ENCODE results near the gene COPS8. TPM values are rescaled to one million over a fixed set of nuclear protein-coding genes. Genes with fewer than 3 reads are reported as not detected.
A peak's percentile ranks its signal among the peaks of the same experiment; 100 is the strongest.

Gene COPS8
- total RNA-seq, 2 experiments from 2014 or later = 39.9 to 43.6 TPM

- Mint-ChIP-seq H3K27ac (no peak overlapping the region), H3K27me3 (no peaks in the 10 kb centered on the region), H3K4me3 (no peak overlapping the region), H3K4me1 (peaks cover 23% of the 10 kb centered on the region), H3K36me3 (no peaks in the 10 kb centered on the region), H3K9me3 (ENCODE audit: low read depth) (no peaks in the 10 kb centered on the region)
- DNase-seq (no peak), ATAC-seq (no peak)
- CTCF ChIA-PET = no interaction called here
These were observed 27.8 kb upstream of the COPS8 start for GRCh38 chr2:237057893-237058300.

GRCh38 chr2:237058423-237058822, 27.3 kb upstream of the COPS8 start:
- peaks cover 23% of the 10 kb centered on the region for H3K4me1 Mint-ChIP-seq
- ATAC-seq (no peak), DNase-seq (no peak)
- H3K27me3 Mint-ChIP-seq = no peaks in the 10 kb centered on the region
- no peaks in the 10 kb centered on the region for H3K9me3 Mint-ChIP-seq (ENCODE audit: low read depth)
- H3K4me3 Mint-ChIP-seq = no peak overlapping the region
- H3K36me3 Mint-ChIP-seq = no peaks in the 10 kb centered on the region
- CTCF ChIA-PET = no interaction called here
- no peak overlapping the region for H3K27ac Mint-ChIP-seq

- no peaks in the 10 kb centered on the region for H3K36me3 Mint-ChIP-seq
- no peak for DNase-seq
- H3K9me3 Mint-ChIP-seq (ENCODE audit: low read depth) = no peaks in the 10 kb centered on the region
- H3K4me1 Mint-ChIP-seq = peaks cover 23% of the 10 kb centered on the region
- no peak overlapping the region for H3K4me3 Mint-ChIP-seq
- no peak overlapping the region for H3K27ac Mint-ChIP-seq
- CTCF ChIA-PET = interaction anchor here (1.1 kb wide), 1 partner anchor 61 kb away, joined by 3 read pairs; no protein-coding TSS in a partner anchor
- H3K27me3 Mint-ChIP-seq = no peaks in the 10 kb centered on the region
- peak; percentile 81 for ATAC-seq
These were observed 26.4 kb upstream of the COPS8 start for GRCh38 chr2:237059155-237059875.

- H3K36me3 Mint-ChIP-seq = no peaks in the 10 kb centered on the region
- no peak overlapping the region for H3K27ac Mint-ChIP-seq
- peaks cover 23% of the 10 kb centered on the region for H3K4me1 Mint-ChIP-seq
- CTCF ChIA-PET = interaction anchor here (0.6 to 1.1 kb wide), 3 partner anchors 10 to 491 kb away, joined by 3 read pairs; partner anchors contain the start of gene ACKR3
- H3K9me3 Mint-ChIP-seq (ENCODE audit: low read depth) = no peaks in the 10 kb centered on the region
- H3K27me3 Mint-ChIP-seq = no peaks in the 10 kb centered on the region
- no peak overlapping the region for H3K4me3 Mint-ChIP-seq
- DNase-seq = no peak
- ATAC-seq = no peak
These were observed 25.0 kb upstream of the COPS8 start for GRCh38 chr2:237060534-237061312.

GRCh38 chr2:237061356-237061755, 24.3 kb upstream of the COPS8 start:
- Mint-ChIP-seq H3K27ac (no peak overlapping the region), H3K4me3 (no peak overlapping the region)
- CTCF ChIA-PET = interaction anchor here (0.7 to 1.0 kb wide), 2 partner anchors 13 to 492 kb away, joined by 3 read pairs; partner anchors contain the start of gene ACKR3

GRCh38 chr2:237062585-237062984, 23.1 kb upstream of the COPS8 start:
- H3K4me1 Mint-ChIP-seq = peaks cover 23% of the 10 kb centered on the region
- H3K27me3 Mint-ChIP-seq = no peaks in the 10 kb centered on the region
- no peak for DNase-seq
- no peak overlapping the region for H3K27ac Mint-ChIP-seq
- ATAC-seq = no peak
- CTCF ChIA-PET = interaction anchor here (1.2 kb wide), 1 partner anchor 709 kb away, joined by 3 read pairs; no protein-coding TSS in a partner anchor
- no peak overlapping the region for H3K4me3 Mint-ChIP-seq
- no peaks in the 10 kb centered on the region for H3K9me3 Mint-ChIP-seq (ENCODE audit: low read depth)
- no peaks in the 10 kb centered on the region for H3K36me3 Mint-ChIP-seq

More at GRCh38 chr2:237061356-237061755, 24.3 kb upstream of the COPS8 start:
- ATAC-seq = no peak
- no peak for DNase-seq
- Mint-ChIP-seq H3K36me3 (no peaks in the 10 kb centered on the region), H3K4me1 (peaks cover 23% of the 10 kb centered on the region), H3K27me3 (no peaks in the 10 kb centered on the region), H3K9me3 (ENCODE audit: low read depth) (no peaks in the 10 kb centered on the region)

GRCh38 chr2:237064203-237065070, 21.3 kb upstream of the COPS8 start:
- CTCF ChIA-PET = no interaction called here
- H3K4me3 Mint-ChIP-seq = no peak overlapping the region
- no peak overlapping the region for H3K27ac Mint-ChIP-seq
- H3K9me3 Mint-ChIP-seq (ENCODE audit: low read depth) = no peaks in the 10 kb centered on the region
- peaks cover 6% of the 10 kb centered on the region for H3K4me1 Mint-ChIP-seq
- ATAC-seq (no peak), DNase-seq (no peak)
- no peaks in the 10 kb centered on the region for H3K36me3 Mint-ChIP-seq
- no peaks in the 10 kb centered on the region for H3K27me3 Mint-ChIP-seq

- Mint-ChIP-seq H3K4me1 (peaks cover under 1% of the 10 kb centered on the region), H3K27ac (no peak overlapping the region), H3K36me3 (no peaks in the 10 kb centered on the region), H3K4me3 (no peak overlapping the region), H3K9me3 (ENCODE audit: low read depth) (no peaks in the 10 kb centered on the region), H3K27me3 (no peaks in the 10 kb centered on the region)
- DNase-seq = no peak
- CTCF ChIA-PET = no interaction called here
- ATAC-seq = no peak
These were observed 20.7 kb upstream of the COPS8 start for GRCh38 chr2:237065071-237065377.

- Mint-ChIP-seq H3K27me3 (no peaks in the 10 kb centered on the region), H3K27ac (no peak overlapping the region), H3K36me3 (no peaks in the 10 kb centered on the region), H3K4me1 (no peaks in the 10 kb centered on the region), H3K9me3 (ENCODE audit: low read depth) (no peaks in the 10 kb centered on the region), H3K4me3 (no peak overlapping the region)
- DNase-seq (no peak), ATAC-seq (no peak)
- CTCF ChIA-PET = no interaction called here
These were observed 19.3 kb upstream of the COPS8 start for GRCh38 chr2:237066396-237066795.

- no peaks in the 10 kb centered on the region for H3K27me3 Mint-ChIP-seq
- no peaks in the 10 kb centered on the region for H3K36me3 Mint-ChIP-seq
- H3K9me3 Mint-ChIP-seq (ENCODE audit: low read depth) = no peaks in the 10 kb centered on the region
- ATAC-seq = no peak
- CTCF ChIA-PET = no interaction called here
- H3K4me3 Mint-ChIP-seq = no peak overlapping the region
- H3K4me1 Mint-ChIP-seq = no peaks in the 10 kb centered on the region
- no peak overlapping the region for H3K27ac Mint-ChIP-seq
- DNase-seq = no peak
These were observed 17.6 kb upstream of the COPS8 start for GRCh38 chr2:237068005-237068576.

- DNase-seq = peak; percentile 72
- Mint-ChIP-seq H3K4me1 (peaks cover 2% of the 10 kb centered on the region), H3K27ac (no peak overlapping the region), H3K9me3 (ENCODE audit: low read depth) (no peaks in the 10 kb centered on the region), H3K36me3 (no peaks in the 10 kb centered on the region), H3K27me3 (no peaks in the 10 kb centered on the region), H3K4me3 (no peak overlapping the region)
- ATAC-seq = peak; percentile 30
- CTCF ChIA-PET = interaction anchor here (1.3 kb wide), 1 partner anchor 8 kb away, joined by 4 read pairs; no protein-coding TSS in a partner anchor
These were observed 13.4 kb upstream of the COPS8 start for GRCh38 chr2:237072067-237072931.

GRCh38 chr2:237073552-237073951, 12.1 kb upstream of the COPS8 start:
- H3K4me3 Mint-ChIP-seq = no peak overlapping the region
- H3K27me3 Mint-ChIP-seq = no peaks in the 10 kb centered on the region
- DNase-seq = no peak
- H3K36me3 Mint-ChIP-seq = no peaks in the 10 kb centered on the region
- no peak overlapping the region for H3K27ac Mint-ChIP-seq
- no peaks in the 10 kb centered on the region for H3K9me3 Mint-ChIP-seq (ENCODE audit: low read depth)
- H3K4me1 Mint-ChIP-seq = peaks cover 2% of the 10 kb centered on the region
- CTCF ChIA-PET = interaction anchor here (1.1 to 1.8 kb wide), 2 partner anchors 11 to 246 kb away, joined by 3 to 6 read pairs; no protein-coding TSS in a partner anchor
- no peak for ATAC-seq
